ENCODE data around the gene PDP2.

PDP2 gene

DNA sequence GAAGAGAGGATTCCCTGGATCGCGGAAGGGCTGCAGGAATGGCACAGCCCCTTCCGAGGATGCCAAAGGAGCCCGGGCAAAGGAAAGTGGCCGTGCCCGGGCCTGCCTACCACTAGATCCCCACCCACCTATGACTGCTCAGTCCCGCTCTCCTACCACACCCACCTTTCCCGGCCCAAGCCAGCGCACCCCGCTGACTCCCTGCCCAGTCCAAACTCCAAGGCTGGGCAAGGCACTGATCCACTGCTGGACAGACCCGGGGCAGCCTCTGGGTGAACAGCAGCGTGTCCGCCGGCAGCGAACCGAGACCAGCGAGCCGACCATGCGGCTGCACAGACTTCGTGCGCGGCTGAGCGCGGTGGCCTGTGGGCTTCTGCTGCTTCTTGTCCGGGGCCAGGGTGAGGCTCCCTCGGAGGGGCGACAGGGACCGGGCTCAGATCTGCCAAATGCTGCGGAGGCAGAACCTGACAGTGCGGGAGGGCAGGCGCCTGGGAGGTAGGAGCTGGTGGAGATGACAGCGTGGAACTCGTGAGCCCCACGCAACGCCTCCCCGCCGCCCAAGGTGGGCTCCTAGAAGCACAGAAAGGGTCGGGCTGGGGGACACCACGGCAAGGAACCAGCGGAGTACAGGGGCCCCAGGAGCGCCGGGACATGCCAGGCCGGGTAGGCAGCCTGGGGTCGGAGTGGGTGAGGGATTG, 55.1 kb downstream of the PDP2 start, which contains the start of gene CES2:
Gene CES2 (plus strand): TSS at position 203 of the 698 bp plus-strand sequence. CDS start 120 bp downstream, at position 323.
- no peak for DNase-seq (ENCODE audit: low read depth, low spot score)

DNA sequence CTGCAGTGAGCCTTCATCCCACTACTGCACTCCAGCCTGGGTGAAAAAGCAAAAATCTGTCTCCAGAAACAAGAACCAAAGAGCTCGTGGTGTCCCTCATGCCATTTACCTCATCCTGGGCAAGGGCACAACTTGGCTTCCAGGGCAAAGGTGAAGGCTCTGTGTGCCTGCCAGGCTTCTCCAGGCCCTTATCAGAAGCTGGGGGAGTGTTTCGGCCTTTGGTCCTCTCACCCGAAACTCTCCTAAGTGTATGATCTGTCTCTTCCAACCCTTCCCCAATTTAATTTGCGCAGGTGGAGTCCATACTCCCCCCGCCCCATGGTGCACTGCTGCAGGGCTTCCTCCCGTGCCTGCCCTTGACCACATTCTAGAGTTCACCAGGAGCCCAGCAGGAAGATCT, 56.1 kb downstream of the PDP2 start:
- no peak for DNase-seq (ENCODE audit: low read depth, low spot score)

DNA sequence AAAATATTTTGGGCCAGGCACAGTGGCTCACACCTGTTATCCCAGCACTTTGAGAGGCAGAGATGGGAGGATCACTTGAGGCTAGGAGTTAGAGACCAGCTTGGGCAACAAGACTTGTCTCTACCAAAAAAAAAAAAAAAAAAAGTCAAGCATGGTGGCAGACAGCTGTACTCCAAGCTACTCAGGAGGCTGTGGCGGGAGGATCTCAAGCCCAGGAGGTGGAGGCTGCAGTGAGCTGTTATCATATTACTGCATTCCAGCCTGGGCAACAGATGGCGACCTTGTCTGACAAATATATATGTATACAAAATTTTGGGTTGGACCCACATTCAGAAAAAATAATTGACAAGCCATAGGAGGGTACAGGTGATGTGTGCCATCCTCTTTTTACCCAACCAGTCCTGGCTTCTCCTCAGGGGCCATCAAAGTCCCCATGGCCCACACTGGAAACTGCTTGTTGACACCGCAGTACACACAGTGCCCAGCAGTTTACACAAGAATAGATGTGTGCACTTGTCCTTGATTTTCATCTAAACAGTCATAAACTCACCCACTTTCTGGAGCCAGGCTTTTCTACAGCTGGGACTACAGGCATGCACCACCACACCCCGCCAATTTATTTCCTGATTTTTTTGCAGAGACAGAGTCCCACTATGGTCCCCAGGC, 56.7 kb downstream of the PDP2 start:
- DNase-seq (ENCODE audit: low read depth, low spot score): no peak

DNA sequence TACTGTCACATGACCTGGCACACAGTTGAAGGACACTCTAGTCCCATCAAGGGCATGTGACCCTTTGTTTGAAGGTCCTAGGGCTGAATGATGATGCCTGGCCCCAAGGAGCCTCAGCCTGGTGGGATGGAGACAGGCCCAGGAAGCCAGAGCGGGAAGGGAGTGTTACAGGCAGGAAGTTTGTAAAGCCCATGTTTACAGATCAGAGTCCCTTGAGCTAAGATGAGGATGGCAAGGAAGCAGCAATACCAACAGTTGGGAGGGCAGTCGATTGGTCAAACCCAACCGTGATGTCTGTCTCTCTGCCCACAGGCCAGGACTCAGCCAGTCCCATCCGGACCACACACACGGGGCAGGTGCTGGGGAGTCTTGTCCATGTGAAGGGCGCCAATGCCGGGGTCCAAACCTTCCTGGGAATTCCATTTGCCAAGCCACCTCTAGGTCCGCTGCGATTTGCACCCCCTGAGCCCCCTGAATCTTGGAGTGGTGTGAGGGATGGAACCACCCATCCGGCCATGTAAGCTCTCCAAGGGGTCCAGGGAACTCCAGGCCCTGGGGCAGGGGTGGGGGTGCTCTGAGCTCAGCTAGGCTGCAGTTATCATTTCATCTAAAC, 57.5 kb downstream of the PDP2 start:
- DNase-seq (ENCODE audit: low read depth, low spot score): no peak

DNA sequence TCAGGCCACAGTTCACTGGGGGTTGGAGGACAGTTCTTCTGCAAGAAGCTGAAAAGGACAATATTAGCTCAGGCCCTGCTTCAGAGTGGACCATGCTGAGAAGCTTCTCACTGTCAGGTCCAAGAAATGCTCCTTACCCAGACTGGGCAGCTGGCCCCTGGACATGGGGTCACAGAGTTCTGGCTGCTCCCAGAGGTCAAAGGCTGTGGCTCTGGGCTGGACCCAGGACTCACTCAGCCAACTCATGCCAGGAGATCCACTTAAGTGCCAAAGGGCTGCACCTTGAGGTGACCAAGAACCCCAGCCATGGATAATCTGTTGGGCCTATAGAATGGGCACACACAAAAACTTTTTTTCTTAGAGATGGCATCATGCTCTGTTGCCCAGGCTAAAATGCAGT, 59.1 kb downstream of the PDP2 start:
- DNase-seq (ENCODE audit: low read depth, low spot score): no peak

DNA sequence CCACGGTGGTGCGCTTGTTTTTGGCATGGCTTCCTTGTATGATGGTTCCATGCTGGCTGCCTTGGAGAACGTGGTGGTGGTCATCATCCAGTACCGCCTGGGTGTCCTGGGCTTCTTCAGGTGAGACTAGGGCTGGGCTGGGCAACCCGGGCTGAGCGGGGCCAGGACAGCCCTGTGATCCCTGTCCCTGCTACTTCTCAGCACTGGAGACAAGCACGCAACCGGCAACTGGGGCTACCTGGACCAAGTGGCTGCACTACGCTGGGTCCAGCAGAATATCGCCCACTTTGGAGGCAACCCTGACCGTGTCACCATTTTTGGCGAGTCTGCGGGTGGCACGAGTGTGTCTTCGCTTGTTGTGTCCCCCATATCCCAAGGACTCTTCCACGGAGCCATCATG, 59.9 kb downstream of the PDP2 start:
- DNase-seq (ENCODE audit: low read depth, low spot score): no peak
